IMR-90 (cell line): ENCODE measurements around the gene FUT1. TPM values are rescaled to one million over a fixed set of nuclear protein-coding genes. Genes with fewer than 3 reads are reported as not detected.
A peak's percentile ranks its signal among the peaks of the same experiment; 100 is the strongest.

Experiments
- ATAC-seq: fragments of 200-7000 bp; cut with Tn5 transposase; 2 replicates; pipeline ENCODE4 v1.9.1; 2020; ENCODE audit warnings: low read depth, mild to moderate bottlenecking, moderate library complexity
- BruUV-seq: library from RNA; stranded (reverse); fragments of 400-500 nt; replicated peaks from 2 replicates; lab custom pipeline; 2021; lab: Mats Ljungman, UMichigan
- CTCF ChIA-PET: fragments of 300-600 bp; formaldehyde crosslinking; extraction: SDS; loops from one replicate; lab custom pipeline; 2021; ENCODE audit warnings: antibody characterized with exemption; lab: Yijun Ruan, JAX
- POLR2A ChIA-PET: fragments of 300-600 bp; sonication (Branson Sonifier 250); formaldehyde crosslinking; loops from one replicate; lab custom pipeline; 2022; ENCODE audit warnings: antibody characterized with exemption; ENCODE audit not compliant: unreplicated experiment; lab: Charles Lee
- DNase-seq: peaks from one replicate; pipeline ENCODE4 v3.0.0; 2013
- H2AFZ ChIP-seq: replicated peaks from 2 replicates; pipeline ENCODE3; 2013; ENCODE audit warnings: low read length, mild to moderate bottlenecking; ENCODE audit not compliant: poor library complexity
- H2AK5ac ChIP-seq: 2 replicates; pipeline ENCODE4 v1.6.1; 2013; ENCODE audit warnings: low read depth, low read length, inconsistent platforms
- H2AK9ac ChIP-seq: replicated peaks from 2 replicates; pipeline ENCODE3; 2013; ENCODE audit warnings: mild to moderate bottlenecking, low read depth, low read length, moderate library complexity; ENCODE audit not compliant: poor library complexity
- H2BK120ac ChIP-seq: 2 replicates; pipeline ENCODE4 v1.6.1; 2013; ENCODE audit warnings: low read depth, low read length, inconsistent platforms
- H2BK15ac ChIP-seq: 3 replicates; pipeline ENCODE4 v1.6.1; 2013; ENCODE audit warnings: low read depth, low read length, inconsistent platforms
- H2BK20ac ChIP-seq: 2 replicates; pipeline ENCODE4 v1.6.1; 2013; ENCODE audit warnings: low read depth, mild to moderate bottlenecking, inconsistent platforms, low read length, moderate library complexity
- H2BK5ac ChIP-seq: 2 replicates; pipeline ENCODE4 v1.6.1; 2013; ENCODE audit warnings: mild to moderate bottlenecking, low read depth, low read length, inconsistent platforms; ENCODE audit not compliant: poor library complexity, severe bottlenecking
- H3K14ac ChIP-seq: replicated peaks from 2 replicates; pipeline ENCODE4 v1.6.1; 2013; ENCODE audit warnings: low read depth, low read length, inconsistent platforms
- H3K18ac ChIP-seq: 2 replicates; pipeline ENCODE4 v1.6.1; 2013; ENCODE audit warnings: low read depth, low read length, control low read depth
- H3K23ac ChIP-seq: 2 replicates; pipeline ENCODE4 v1.6.1; 2013; ENCODE audit warnings: low read depth, low read length, inconsistent platforms
- H3K27ac ChIP-seq: 2 replicates; pipeline ENCODE4 v1.5.1; 2013; ENCODE audit warnings: mild to moderate bottlenecking, control low read depth, low read length; ENCODE audit not compliant: insufficient read depth
- H3K27me3 ChIP-seq: 2 replicates; pipeline ENCODE4 v1.6.1; 2013; ENCODE audit warnings: low read length; ENCODE audit not compliant: control insufficient read depth, insufficient read depth
- H3K36me3 ChIP-seq: 2 replicates; pipeline ENCODE4 v1.6.1; 2013; ENCODE audit warnings: low read length, mixed read lengths; ENCODE audit not compliant: control insufficient read depth, insufficient read depth
- H3K4ac ChIP-seq: 2 replicates; pipeline ENCODE4 v1.6.1; 2013; ENCODE audit warnings: low read depth, low read length, inconsistent platforms
- H3K4me1 ChIP-seq: 2 replicates; pipeline ENCODE4 v1.6.1; 2013; ENCODE audit warnings: low read length, mixed read lengths; ENCODE audit not compliant: control insufficient read depth, insufficient read depth
- H3K4me2 ChIP-seq: 2 replicates; pipeline ENCODE4 v1.6.1; 2013; ENCODE audit warnings: low read depth, mild to moderate bottlenecking, control low read depth, low read length, moderate library complexity
- H3K4me3 ChIP-seq: 2 replicates; pipeline ENCODE4 v1.5.1; 2013; ENCODE audit warnings: low read depth, mild to moderate bottlenecking, control low read depth, low read length, moderate library complexity; ENCODE audit not compliant: insufficient read depth
- H3K56ac ChIP-seq: 2 replicates; pipeline ENCODE4 v1.6.1; 2013; ENCODE audit warnings: low read length, inconsistent platforms; ENCODE audit not compliant: insufficient read depth; ENCODE audit errors: extremely low read depth
- H3K79me1 ChIP-seq, 2 experiments: 2 replicates each; pipeline ENCODE4 v1.6.1; 2013; ENCODE audit warnings: low read length in 2 of 2, inconsistent platforms in 1 of 2, low read depth in 1 of 2
- H3K9ac ChIP-seq: 2 replicates; pipeline ENCODE4 v1.6.1; 2013; ENCODE audit warnings: low read depth, low read length, control low read depth
- H3K9me1 ChIP-seq: 2 replicates; pipeline ENCODE4 v1.6.1; 2013; ENCODE audit warnings: low read length, inconsistent platforms; ENCODE audit not compliant: insufficient read depth
- H3K9me3 ChIP-seq: 2 replicates; pipeline ENCODE4 v1.6.1; 2013; ENCODE audit warnings: low read length; ENCODE audit not compliant: control insufficient read depth, insufficient read depth
- H4K20me1 ChIP-seq: 2 replicates; pipeline ENCODE4 v1.6.1; 2013; ENCODE audit warnings: low read length, inconsistent platforms; ENCODE audit not compliant: insufficient read depth
- H4K5ac ChIP-seq: 2 replicates; pipeline ENCODE4 v1.6.1; 2013; ENCODE audit warnings: mild to moderate bottlenecking, low read depth, low read length, control low read depth
- H4K8ac ChIP-seq, 2 experiments: 2 replicates each; pipeline ENCODE4 v1.6.1; 2013; ENCODE audit warnings: low read depth in 2 of 2, low read length in 2 of 2, control low read depth in 1 of 2, inconsistent platforms in 1 of 2
- H4K91ac ChIP-seq: 2 replicates; pipeline ENCODE4 v1.6.1; 2013; ENCODE audit warnings: low read depth, low read length, inconsistent platforms; ENCODE audit not compliant: insufficient read depth
- BHLHE40 ChIP-seq: fragments of 150-350 bp; IDR thresholded peaks from 2 replicates; pipeline ENCODE4 v1.6.1; 2016; ENCODE audit warnings: mild to moderate bottlenecking, low read depth, low read length
- CEBPB ChIP-seq: IDR thresholded peaks from 2 replicates; pipeline ENCODE4 v1.6.1; 2012; ENCODE audit warnings: low read depth, low read length, improper control_type of control experiment
- WGBS, 2 experiments: methylation state at CpG; one replicate each; pipeline versions ENCODE4 v1.1.5 to v1.1.7; 2013; ENCODE audit warnings: missing lambda C conversion rate in 2 of 2; ENCODE audit not compliant: insufficient read length in 1 of 2; ENCODE audit errors: extremely low coverage in 2 of 2; 5-methylcytosine and 5-hydroxymethylcytosine counted together
- dilution Hi-C: fragments of 300-500 bp; cut with HindIII; formaldehyde crosslinking; loops from one replicate; pipeline ENCODE4 v1.14.3; 2018; ENCODE audit warnings: low sequenced_read_pairs; ENCODE audit not compliant: unreplicated experiment
- in situ Hi-C: fragments of 300-500 bp; cut with MboI; formaldehyde crosslinking; loops from 3 replicates; pipeline ENCODE4 v1.14.3; 2019; ENCODE audit warnings: low sequenced_read_pairs, inconsistent platforms, mixed read lengths
- intact Hi-C: fragments of 100-400 bp; cut with micrococcal nuclease; formaldehyde crosslinking; loops from 2 replicates; pipeline ENCODE4 v1.10.0; 2022
- polyA plus RNA-seq, 3 experiments: library from polyadenylated mRNA; depleted of rRNA; stranded (reverse); fragments of >200 nt; gene quantifications; 2 replicates each; pipeline ENCODE4 v1.2.3, GENCODE V29; 2012; ENCODE audit warnings: low replicate concordance in 1 of 3
- total RNA-seq: library from RNA; depleted of rRNA; stranded (reverse); fragments of >200 nt; gene quantifications from 2 replicates; pipeline ENCODE4 v1.2.3, GENCODE V29; 2012

Gene FUT1
- total and polyA plus RNA-seq, 2 of the 4 experiments (the other 2 are of a cell fraction), result 0.09 to 0.18 TPM

DNA sequence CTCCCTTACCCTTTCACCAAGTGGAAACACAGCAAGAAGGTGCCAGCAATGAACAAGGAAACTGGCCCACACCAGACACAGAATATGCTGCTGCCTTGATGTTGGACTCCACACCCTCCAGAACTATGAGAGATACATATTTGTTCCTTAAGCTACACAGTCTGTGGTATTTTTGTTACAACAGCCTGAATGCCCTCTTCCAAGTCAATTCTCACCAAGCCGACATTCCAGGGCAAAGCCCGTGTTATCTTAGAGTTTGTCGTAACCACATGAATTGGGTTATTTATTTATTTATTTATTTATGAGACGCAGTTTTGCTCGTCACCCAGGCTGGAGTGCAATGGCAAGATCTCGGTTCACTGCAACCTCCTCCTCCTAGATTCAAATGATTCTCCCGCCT lies 17.8 kb upstream of the FUT1 start:
- dilution Hi-C loops (no loop called here), in situ Hi-C loops (no loop called here), intact Hi-C loops (no loop called here)
- no peak overlapping the region for H2BK120ac ChIP-seq
- no CpG with 5 or more reads among the region's 7 CpGs for WGBS, 2 experiments
- H2BK15ac ChIP-seq, result no peak overlapping the region
- H3K27ac ChIP-seq, result no peak overlapping the region
- H3K4ac ChIP-seq, result no peak overlapping the region
- no peak for DNase-seq
- no peak overlapping the region for H2AFZ ChIP-seq
- H4K8ac ChIP-seq, result no peak overlapping the region
- ChIA-PET CTCF (no interaction called here), POLR2A (no interaction called here)
- H2AK9ac ChIP-seq, result no peak overlapping the region
- no peaks in the 10 kb centered on the region for H3K36me3 ChIP-seq
- no peaks in the 10 kb centered on the region for H3K9me1 ChIP-seq
- H3K4me3 ChIP-seq, result no peak overlapping the region
- H3K14ac ChIP-seq, result no peak overlapping the region
- H2AK5ac ChIP-seq, result no peak overlapping the region
- H4K5ac ChIP-seq, result no peak overlapping the region
- no TSS peak for BruUV-seq
- no peak overlapping the region for H3K23ac ChIP-seq
- H3K9ac ChIP-seq, result no peak overlapping the region
- no peak overlapping the region for H3K18ac ChIP-seq
- H3K27me3 ChIP-seq, result peaks cover 28% of the 10 kb centered on the region
- no peak overlapping the region for H2BK5ac ChIP-seq
- no peak overlapping the region for H2BK20ac ChIP-seq
- no peak overlapping the region for H3K56ac ChIP-seq
- H3K9me3 ChIP-seq, result no peaks in the 10 kb centered on the region
- no peak overlapping the region for H4K91ac ChIP-seq
- no peak overlapping the region for H3K4me2 ChIP-seq
- H3K4me1 ChIP-seq, result no peaks in the 10 kb centered on the region
- TF ChIP-seq BHLHE40 (0 out of 2 replicates have a peak, but pooled peaks have one; percentile 9), CEBPB (no peak)
- ATAC-seq, result no peak; the same call in 1 of the 2 replicates
- H4K20me1 ChIP-seq, result no peaks in the 10 kb centered on the region
- H3K79me1 ChIP-seq, result no peaks in the 10 kb centered on the region
